HG02678 (cell line): ENCODE data around the gene SESN3.
"Not testable (repeated sequence)": the region's sequence is repeated elsewhere in the genome, so short reads cannot be mapped to it uniquely, and the experiment has no call there.

Experiments used
- ATAC-seq: cut with Tn5 transposase; IDR thresholded peaks from one replicate; pipeline ENCODE4 v1.9.1; 2021; ENCODE audit warnings: mild to moderate bottlenecking, moderate library complexity; ENCODE audit not compliant: unreplicated experiment

SESN3 gene

DNA sequence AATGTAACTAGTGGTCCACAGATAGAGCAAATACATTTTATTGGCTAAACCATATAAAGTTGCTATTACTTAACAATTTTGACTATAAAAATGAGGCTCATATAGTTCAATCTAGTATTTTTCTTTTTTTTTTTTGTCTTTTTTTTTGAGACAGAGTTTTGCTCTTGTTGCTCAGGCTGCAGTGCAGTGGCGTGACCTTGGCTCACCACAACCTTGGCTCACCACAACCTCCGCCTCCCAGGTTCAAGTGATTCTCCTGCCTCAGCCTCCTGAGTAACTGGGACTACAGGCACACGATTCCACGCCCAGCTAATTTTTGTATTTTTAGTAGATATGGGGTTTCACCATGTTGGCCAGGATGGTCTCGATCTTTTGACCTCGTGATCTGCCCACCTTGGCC, 3.9 kb downstream of the SESN3 start:
- not testable (repeated sequence) for ATAC-seq

DNA sequence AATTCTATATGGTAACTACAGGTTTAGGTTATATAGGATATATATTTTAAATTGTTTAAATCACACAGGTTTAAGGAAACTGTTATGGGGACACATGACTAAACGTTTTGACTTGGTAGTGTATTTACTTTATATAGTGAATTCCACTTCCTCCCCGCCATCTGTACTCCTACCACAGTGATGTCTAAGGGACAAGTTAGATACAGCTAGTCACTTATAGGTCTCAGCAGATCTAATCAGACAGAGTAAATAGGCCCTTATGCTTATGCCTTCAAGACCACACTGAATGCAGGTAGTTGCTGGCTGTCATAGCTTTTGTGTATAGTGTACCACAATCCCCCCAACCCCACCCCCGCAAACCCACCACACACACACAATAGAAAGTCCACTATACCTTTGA, 8.2 kb downstream of the SESN3 start:
- no peak for ATAC-seq

DNA sequence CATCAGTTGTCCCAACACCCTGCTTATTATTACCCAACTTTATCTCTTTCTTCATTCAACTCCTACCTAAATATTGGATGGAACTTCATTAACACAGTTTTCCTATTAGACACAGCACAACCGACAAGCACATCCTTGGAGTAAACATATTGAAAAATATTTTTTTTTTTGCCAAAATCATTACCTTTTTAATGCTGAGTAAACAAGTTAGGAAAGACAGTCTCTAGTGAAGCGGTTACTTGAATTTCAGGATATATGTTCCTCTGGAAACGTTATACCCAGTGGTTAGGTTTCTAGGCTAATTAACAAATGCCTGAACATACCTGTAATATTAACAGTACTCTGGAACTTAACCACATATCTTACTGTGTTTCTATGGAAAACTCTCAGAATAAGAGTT, 11.4 kb downstream of the SESN3 start:
- no peak for ATAC-seq

DNA sequence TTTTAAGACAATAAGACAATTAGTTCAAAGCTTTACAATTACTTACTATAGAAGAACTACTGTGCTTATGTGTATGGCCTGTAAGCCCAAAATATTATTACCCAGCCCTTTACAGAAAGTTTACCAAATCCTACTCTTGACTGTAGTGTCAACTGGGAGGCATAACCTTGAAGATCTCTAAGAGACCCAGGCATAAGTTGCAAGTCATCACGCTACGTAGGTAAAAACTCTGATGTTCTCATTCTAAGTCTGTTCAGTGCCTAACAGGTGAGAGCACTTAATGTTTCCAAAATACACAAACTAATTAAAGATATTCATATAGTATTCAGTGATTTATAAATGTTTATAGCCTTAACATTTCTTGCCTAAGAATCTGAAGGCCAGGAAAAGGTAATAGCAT, 12.9 kb downstream of the SESN3 start:
- no peak for ATAC-seq

DNA sequence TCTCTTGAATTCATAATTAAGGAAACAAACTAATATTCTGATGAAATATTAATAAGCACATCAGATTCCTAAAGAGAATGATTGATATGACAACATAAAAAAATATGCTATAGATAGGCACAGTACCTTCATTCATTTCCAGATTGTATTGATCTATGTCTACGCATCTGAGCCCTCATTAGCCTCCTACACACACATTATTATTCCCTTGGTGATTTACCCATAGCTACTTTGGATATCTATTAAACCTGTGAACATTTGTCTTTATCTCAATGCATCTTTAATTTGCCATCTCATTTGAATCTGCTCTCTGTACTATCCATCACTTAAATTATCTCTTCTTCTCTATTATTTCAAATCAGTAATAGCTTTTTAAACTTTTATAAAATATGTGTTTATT, 18.4 kb downstream of the SESN3 start:
- ATAC-seq = no peak

DNA sequence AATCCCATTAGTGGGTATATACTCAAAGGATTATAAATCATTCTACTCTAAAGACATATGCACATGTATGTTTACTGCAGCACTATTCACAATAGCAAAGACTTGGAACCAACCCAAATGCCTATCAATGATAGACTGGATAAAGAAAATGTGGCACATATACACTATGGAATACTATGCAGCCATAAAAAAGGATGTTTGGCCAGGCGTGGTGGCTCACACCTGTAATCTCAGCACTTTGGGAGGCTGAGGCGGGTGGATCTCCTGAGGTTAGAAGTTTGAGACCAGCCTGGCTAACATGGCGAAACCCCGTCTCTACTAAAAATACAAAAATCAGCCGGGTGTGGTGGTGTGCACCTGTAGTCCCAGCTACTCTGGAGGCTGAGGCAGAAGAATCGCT, 21.5 kb downstream of the SESN3 start:
- ATAC-seq = not testable (repeated sequence)

DNA sequence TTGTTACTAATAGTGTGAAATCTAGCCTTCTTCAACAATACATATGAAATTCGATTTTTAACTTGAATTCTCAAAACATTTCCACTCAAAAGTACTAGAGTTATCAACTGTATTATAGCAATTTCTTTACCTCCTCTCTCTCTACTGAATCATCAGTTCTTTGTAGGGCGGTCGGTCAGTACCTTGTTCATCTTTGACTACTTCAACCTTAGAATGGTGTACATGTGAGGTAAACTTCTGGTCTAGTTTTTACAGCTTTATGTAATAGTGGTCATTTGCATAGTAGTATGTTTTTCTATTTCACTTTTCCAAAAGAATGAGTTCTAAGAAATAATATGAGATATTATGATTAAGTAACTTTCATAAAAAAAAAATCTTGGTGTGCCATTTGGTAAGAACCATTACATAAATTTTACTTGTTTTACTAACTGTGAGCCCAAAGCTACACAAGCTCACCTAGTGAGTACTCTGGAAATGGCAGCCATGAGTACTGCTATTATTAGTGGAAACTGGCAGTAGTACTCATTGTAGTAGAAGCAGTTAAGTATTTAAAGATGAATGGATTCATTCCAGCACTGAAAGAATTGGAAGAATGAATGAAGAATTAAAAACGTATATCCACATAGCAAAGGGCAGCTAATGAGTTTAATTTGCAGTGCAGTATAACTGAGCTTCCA, 30.1 kb downstream of the SESN3 start:
- ATAC-seq = no peak

DNA sequence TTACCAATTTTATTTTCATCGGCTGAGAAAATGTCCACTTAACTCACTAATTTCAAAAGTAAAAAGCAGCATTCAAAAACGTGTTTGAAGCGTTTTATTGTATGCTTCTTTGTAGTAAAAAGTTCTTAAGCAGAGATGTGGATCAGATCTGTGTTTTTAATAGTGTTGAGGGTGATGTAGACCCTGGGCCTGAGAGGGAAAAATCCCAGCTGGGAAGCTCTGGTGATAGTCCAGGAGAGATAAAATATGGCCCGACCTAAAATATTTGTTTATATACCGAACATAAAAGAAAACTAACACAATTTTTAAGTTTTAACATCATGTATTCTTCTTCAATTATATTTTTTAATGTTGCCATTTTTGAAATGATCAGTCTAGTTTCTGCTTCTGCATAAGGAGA, 35.2 kb downstream of the SESN3 start:
- no peak for ATAC-seq

DNA sequence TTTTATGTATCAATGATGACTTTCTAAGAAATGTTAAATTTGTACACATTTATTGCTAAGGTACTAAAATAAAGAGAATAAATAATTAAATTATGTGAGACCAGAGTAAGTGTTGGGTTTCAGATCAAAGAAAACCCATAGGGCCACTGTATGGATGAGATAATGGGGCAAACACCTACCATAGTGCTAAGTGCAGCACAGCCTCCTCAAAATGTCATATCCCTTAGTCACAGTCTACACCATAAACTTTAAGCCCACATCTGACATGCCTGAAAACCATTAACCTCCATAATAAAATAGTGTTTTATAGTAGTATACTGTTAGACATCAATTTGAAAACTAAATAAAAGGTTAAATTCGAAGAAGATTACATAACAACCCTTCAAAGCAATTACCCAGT, 37.5 kb downstream of the SESN3 start:
- ATAC-seq = no peak

DNA sequence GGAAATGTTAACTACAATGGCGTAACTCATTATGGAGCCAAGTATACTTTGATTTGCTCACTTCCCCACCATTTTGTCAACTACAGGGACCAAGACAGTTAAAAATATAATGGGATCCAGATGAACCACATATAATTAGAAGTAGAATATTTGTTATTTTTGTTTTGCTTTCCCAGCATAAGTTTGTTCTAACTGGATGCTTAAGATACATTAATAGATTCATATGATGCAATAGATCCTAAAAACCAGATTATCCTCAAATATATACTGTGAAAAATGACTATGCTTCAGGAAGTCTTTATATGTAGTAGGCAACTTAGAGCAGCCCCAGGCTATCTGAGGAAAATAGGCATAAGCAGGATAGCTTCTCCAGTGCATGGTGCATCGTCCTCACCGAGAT, 38.3 kb downstream of the SESN3 start:
- ATAC-seq = no peak

DNA sequence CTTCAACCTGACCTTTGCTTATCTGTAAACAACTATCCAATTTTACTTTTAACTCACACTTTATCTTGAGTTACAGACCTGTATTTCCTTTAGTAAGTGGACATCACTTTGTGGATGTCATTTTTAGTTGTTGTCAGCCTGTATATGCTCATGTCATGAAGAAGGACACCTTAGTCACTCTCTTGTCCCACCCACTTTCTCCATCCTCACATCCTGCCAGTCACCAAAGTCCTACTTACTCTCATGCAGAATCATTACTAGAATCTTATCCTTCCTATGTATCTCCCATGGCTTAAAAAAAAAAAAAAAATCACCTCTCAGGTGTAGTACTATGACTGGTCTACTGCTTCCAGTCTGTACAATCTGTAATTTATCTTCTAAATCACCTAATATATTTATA, 43.3 kb downstream of the SESN3 start:
- no peak for ATAC-seq

DNA sequence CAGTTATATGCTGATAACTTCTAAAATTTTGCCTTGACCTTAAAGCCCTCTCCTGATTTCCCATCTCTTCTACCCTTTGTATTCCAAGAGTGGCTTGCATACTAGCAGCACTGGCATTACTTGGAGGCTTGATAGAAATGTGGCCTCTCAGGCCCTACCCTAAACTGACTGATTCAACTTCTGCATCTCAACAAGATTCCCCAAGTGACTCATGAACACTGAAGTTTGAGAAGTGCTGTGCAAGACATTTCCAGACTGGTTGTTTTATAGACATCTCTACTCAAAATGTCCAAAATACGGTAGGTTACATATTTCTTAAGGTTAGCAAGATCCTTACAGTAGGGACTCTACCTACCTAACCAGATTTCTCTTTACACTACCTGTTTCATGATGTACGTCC, 48.6 kb downstream of the SESN3 start:
- no peak for ATAC-seq

DNA sequence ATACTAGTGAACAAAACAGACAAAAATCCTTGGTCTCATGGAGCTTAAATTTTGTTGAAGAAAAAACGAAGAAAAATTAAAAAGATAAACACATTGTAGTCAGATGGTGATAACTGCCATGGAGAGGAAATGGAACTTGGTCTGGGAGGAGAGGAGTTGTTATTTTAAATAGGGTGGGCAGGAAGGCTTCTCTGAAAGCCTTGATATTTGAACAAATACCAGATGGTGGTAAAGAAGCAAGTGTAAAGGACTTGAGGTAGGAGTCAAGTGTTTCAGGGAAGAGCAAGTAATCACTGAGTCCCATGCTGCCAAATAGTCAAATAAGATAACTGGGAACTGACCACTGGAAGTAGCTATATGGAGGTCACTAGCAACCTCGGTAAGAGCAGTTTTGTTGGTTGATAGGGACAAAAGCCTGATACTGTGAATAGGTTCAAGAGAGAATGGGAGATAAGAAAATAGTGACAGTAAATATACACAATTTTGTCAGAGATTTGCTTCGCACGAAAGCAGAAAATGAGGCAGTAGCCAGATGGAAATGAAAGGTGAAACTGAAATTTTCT, 55.1 kb downstream of the SESN3 start:
- no peak for ATAC-seq

DNA sequence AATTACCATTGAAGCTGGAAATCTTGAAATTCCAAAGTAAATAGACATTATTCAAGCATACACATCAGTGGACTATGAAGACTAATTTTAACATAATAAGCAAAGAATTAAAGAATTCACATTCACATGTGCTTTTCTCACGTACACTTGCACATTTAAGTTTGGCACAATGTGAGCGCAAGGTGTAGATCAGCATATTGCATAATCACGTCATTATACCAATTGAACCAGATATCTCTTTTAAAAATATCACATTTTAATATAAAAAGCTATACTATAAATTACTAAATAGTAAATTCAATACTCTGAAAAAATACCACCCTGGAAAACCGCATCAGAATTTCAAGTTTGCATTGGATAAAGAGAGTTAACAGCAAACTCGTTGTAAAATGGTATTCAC, 60.7 kb downstream of the SESN3 start:
- ATAC-seq = no peak

DNA sequence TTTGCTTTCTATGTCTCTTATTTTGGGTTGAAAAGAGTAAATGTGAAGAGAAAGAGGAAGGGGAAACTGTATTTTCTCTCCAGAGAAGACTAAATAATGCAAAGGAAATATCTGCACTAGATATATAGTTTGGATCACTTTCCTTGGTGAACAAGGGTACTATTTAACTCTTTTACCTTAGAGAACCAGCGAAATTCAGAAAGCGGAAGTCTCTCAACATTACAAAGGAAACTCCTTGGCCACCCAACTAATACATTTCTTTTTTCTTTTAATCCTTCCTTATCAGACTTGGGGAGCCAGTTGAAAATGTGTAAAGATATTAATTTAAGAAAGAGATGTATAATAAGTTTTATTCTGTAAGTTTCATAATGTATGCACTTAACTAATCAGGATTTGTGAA, 64.2 kb downstream of the SESN3 start:
- ATAC-seq = no peak

DNA sequence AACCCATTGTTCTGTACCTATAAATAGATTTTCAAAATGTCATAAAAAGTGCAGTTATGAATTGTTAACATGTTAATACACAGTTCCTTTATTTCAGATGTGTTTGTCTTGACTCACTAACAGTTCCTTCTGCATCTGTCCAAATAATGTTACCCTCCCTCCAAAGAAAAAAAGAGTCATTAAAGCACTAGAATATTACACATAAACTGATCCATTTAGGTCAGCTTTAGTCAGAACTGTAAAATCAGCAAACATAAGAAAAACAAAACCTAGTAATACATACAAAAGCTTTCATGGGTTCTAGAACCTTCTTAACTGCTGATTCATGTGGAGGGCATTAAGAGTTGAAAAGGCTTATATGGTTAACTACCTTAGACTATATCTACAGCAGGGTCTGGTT, 65.4 kb downstream of the SESN3 start:
- ATAC-seq = no peak

DNA sequence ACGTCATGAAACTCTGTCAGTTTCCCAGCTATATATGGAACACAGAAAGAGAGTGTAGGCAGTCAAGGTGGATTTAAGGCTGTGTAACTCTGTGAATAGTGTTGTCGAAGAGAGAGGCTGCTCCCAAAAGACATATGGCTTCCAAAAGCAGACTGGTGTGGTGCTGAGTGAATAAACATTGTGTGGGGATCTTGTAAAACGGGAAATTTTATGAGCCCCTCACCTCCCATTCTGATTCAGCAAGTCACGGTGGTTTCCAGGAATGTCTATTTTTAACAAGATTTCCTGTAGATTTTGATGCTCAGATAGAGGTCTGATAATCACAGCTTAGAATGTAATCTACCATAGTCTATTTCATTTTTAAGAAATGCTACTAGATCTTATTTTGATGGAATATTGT, 67.9 kb downstream of the SESN3 start:
- no peak for ATAC-seq

DNA sequence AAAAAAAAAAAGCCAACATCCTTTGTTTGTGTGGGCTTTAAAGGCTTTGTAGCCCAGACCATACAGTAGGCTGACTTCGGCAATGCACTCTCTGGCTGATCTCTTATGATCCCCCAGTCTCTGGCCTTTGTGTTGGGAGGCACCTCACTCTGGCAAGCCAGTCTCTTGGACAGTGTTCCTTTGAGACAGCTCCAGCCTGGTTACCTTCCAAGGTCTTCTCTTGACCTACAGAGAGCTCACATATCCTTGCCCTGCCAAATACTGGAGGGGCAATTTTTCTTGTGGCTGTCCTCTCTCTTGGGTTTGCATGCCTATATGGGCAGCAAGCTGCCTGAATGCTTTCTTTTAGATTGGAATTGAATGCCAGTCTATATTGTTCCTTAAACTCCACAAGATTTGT, 69.8 kb downstream of the SESN3 start:
- no peak for ATAC-seq

DNA sequence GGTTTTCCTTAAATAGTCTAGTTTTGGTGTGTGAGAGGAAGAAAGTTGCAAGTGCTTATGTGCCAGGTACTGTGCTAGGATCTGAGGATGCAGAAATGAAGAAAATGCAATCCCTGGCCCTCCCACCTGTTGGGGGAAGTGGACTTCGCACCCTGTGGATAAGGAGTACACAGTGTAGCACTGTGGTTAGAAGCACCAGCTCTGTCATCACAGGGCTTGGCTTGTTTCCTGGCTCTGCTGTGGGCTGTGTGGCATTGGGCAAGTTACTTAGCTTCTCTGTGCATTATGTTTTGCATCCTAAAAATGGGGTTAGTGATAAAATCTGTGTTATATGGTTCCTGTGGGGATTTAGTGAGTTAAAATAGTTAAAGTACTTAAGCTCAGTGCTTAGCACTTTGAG, 73.2 kb downstream of the SESN3 start:
- no peak for ATAC-seq

DNA sequence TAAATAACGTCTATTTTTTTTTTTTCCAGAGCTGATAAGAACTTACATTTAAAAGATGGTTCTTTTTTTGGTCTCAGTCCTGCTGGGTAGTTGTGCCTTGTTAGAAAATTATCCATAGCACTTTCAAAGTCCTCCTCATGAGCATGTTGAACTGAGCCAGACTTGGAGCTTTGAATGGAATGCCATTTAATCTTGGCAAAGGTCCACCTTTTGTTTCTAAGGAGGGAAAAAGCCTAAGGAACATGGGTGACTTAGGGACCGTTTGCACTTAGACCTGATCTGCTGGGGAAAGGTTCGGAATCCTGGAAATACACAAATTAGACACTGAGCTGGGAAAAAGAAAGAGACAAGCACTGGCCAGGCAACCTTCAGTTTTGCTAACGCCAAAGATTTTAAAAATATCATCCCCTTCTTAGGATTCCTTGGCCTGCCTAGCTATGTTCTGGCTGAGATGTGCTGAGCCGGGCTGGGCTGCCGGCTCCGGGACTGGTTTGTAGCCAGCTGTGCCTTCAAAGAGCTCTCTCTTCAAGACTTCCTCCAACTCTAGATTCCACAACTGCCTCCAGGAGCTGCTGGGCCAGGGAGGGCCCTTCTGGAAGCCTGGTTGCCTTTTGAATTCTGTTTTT, 74.0 kb downstream of the SESN3 start:
- no peak for ATAC-seq

DNA sequence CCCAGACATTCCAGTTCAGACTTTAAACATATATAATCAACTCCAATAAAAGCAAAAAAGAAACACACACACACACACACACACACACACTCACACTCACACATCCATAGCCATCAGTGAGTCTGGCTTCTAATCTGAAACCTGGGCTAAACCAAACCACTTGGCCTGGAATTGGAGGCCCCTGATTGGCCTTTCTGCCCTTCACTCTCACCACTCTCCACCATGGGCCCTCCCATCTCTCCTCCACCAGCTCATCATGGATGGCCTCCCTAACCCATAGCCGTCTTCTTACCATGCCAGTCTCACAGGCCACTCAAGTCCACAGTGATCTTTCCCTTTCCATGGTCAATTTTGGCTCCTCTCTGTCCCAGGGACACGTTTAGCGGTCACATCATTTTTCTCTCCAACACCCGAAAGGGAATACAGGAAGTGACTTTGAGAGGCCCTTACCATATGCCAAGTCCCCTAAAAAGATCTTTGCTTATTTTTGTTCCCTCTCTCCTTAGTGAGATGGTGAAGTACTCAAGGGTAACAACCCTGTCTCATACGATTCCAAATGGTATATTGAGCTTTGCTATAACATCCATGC, 74.8 kb downstream of the SESN3 start:
- ATAC-seq = no peak

DNA sequence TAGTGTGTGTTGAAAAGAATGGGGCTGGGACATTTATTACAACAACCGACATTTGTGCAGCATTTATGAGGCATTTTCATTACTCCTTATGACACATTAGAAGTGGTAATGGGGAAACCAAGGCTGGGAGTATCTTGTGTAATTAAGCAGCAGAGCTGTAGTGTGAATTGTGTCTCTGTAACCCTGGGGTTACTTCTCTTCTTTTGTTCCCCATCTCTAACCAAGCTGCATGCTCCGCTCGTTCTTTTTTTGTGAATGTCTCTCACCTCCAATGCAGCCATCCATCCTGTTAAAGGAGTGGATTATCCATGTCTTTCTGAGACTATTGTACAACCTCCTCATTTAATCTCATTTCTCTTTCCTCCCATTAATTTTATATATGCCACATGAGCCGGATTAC, 75.6 kb downstream of the SESN3 start:
- ATAC-seq = no peak
